NCI-H146 treated with DMSO at 0.1 percent for 48 hours (cell line): ENCODE data around the gene ABCC6.
"Not testable (repeated sequence)": the region's sequence is repeated elsewhere in the genome, so short reads cannot be mapped to it uniquely, and the experiment has no call there.

ENCODE experiments used
- DNase-seq: peaks from one replicate; lab custom pipeline; 2025; ENCODE audit not compliant: unreplicated experiment; lab: John Stamatoyannopoulos, UW

Gene ABCC6

DNA sequence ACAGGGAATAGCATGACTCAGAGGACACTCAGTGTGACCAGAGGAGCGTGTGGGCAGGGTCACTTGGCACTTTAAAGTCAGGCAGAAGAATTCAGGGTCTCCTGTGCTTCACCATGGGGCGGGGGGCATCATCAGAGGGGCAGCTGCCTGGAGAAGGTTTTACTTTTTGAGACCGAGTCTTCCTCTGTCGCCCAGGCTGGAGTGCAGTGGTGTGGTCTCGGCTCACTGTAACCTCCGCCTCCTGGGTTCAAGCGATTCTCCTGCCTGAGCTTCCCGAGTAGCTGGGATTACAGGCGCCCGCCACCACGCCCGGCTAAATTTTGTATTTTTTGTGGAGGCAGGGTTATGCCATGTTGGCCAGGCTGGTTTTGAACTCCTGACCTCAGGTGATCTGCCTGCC is 32.3 kb downstream of the ABCC6 start:
- not testable (repeated sequence) for DNase-seq

- DNase-seq = no peak
Observed at GRCh38 chr16:16190546-16190945, 32.7 kb downstream of the ABCC6 start.

DNA sequence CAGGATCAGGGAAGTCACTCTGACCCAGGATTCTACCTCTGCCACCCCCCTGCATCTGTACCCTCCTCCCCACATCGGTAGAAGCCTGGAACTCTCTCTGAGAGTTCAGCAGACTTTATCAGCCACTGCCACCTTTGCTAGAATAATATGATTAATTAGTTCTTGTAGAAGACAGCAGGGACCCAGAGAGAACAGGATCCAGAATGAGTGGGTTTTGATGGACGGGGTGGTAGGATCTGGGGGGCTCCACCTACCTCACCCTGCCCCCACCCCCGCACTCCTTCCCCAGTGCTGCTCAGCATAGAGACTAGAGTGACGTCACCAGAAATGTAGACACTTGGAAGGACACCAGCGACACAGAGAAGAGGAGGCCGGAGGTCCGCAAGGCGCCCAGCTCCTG is 33.5 kb downstream of the ABCC6 start:
- DNase-seq = no peak

- DNase-seq = no peak
Observed at GRCh38 chr16:16188827-16189226, 34.5 kb downstream of the ABCC6 start.

- DNase-seq = no peak
Observed at GRCh38 chr16:16186820-16187219, 36.5 kb downstream of the ABCC6 start.

GRCh38 chr16:16185095-16185494 is 38.2 kb downstream of the ABCC6 start:
- no peak for DNase-seq

GRCh38 chr16:16184594-16184993 is 38.7 kb downstream of the ABCC6 start:
- no peak for DNase-seq

DNA sequence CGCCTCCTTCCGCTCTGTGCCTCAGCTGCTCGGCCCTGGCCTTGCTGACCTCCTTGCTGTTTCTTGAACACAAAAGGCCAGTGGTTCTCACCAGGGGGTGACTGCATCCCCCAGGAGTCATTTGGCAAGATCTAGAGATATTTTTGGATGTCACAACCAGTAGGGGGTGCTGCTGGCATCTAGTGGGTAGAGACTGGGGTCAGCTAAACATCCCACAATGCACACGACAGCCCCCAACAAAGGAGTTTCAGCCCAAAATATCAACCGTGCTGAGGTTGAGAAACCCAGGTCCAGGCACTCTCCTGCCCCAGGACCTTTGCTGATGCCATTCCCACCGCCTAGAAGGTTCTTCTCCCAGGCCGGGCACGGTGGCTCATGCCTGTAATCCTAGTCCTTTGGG is 39.7 kb downstream of the ABCC6 start:
- no peak for DNase-seq

- no peak for DNase-seq
Observed at GRCh38 chr16:16182918-16183317, 40.4 kb downstream of the ABCC6 start.

DNA sequence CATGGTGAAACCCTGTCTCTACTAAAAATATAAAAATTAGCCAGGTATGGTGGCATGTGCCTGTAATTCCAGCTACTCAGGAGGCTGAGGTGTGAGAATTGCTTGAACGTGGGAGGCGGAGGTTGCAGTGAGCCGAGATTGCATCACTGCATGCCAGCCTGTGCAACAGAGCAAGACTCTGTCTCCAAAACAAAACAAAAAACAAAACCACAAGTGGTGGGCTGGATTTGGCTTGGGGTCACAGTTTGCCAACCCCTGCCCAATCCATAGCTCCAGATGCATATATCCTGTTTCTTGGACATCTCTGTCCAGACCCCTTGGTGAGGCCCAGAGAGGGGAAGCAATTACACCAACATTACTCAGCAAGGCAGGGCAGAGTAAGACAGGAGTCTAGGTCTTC is 41.5 kb downstream of the ABCC6 start:
- DNase-seq = not testable (repeated sequence)

- DNase-seq = no peak
Observed at GRCh38 chr16:16178455-16179162, 44.7 kb downstream of the ABCC6 start.

DNA sequence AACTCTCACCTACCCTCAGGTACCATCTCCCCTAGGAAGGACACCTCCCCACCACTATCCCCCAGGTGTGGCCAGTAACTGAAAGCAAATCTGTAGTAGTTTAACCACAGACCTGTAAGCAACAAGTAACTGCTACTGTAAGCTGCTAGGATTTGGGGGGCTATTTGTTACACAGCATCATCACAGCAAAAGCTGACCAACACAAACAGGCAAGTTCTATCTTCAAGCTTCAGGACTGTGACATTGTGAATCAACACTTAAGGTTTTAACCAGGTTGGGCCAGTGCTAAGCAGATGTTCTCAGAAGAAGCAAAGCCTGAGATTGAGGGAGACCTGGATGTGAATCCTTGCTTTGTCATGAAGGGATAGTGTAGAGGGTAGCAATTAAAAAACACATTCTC is 47.0 kb downstream of the ABCC6 start:
- DNase-seq = no peak

DNA sequence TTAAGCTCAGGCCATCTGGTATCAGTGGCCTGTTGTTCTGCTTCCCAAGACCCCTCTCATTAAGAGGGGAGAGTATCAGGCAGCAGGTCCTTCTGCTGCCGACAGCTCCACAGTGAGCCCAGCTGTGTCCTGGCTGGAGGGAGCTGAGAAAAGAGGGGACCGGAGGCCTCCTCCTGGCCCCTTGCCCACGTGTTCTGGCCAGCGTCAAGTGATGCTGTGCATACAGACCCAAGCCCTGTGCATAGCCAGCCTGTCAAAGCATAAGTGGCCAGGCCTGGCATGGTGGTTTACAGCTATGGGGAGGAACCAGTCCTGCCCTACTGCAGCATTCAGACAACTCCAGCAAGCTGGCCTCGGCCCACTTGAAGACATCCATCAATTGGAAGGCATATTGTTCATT is 48.0 kb downstream of the ABCC6 start:
- no peak for DNase-seq

DNA sequence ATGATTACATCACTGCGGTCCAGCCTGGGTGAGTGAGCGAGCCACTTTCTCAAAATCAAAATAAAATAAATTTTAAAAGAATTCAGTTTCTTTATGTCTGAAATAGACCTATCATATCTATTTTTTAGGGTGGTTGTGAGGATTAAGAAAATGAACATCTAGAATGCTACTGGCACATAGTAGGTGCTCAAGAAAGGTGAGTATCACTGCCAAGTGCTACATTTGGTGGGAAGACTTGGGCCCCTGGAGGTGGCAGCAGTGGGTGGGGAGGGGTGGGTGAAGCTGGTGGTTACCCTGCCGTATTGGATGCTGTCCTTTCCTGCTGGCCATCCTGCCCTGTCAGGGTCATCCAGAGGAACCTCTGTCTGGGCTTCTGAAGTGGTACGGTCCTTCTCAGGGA is 50.3 kb downstream of the ABCC6 start:
- DNase-seq = no peak

DNA sequence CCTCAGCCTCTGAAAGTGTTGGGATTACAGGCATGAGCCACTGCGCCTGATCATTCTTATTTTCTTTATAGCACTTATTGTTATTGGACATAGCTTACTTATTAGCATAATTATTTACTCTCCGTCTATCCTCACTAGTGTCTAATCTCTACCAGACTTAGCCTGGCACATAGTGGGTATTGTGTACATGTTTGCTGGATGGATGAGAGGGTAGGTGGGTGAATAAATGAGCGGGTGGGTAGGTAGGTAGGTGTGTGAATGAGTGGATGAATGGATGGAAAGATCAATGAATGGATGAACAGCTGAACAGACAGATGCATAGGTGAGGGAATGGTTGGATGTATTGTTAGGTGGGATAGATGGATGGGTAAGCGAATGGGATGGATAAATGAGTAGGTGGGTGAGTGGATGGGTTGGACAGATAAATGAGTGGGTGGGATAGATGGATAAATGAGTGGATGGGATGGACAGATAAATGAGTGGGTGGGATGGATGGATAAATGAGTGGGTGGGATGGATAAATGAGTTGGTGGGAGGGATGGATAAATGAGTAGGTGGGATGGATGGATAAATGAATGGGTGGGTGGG is 51.9 kb downstream of the ABCC6 start:
- DNase-seq = no peak

DNA sequence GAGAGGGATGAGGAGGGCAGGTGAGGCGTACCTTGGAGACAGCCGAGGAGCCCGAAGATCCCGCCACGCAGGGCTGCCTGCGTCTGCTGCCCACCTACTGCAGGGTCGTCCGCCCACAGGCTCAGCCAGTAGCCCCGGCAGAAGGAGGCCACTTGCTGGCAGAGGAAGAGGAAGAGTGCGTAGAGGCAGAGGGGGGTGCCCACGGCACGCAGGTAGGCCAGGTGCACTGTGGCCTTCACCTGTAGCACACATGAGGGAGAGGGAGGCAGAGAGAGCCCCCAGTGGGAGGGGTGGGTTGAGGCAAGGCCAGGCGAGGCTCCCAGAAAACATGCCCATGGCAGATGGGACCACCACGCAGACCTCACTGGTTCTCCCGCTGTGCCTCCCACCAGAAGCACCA is 53.7 kb downstream of the ABCC6 start:
- no peak for DNase-seq

- no peak for DNase-seq
Observed at GRCh38 chr16:16168431-16168830, 54.9 kb downstream of the ABCC6 start.

GRCh38 chr16:16167927-16168326 is 55.4 kb downstream of the ABCC6 start:
- no peak for DNase-seq

GRCh38 chr16:16166949-16167348 is 56.3 kb downstream of the ABCC6 start:
- DNase-seq = no peak

DNA sequence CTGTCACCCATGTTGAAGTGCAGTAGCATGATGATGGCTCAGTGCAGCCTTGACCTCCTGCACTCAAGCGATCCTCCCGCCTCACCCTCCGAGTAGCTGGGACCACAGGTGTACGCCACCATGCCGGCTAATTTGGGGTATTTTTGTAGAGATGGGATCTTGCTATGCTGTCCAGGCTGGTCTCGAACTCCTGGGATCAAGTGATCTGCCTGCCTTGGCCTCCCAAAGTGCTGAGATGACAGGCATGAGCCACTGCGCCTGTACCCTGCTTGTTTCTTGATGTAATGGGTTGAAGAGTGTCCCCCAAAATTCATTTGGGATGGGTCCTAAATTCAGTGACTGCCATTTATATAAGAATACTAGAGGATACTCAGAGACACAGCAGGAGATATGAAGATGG is 57.2 kb downstream of the ABCC6 start:
- no peak for DNase-seq

- DNase-seq = no peak
Observed at GRCh38 chr16:16164243-16164642, 59.1 kb downstream of the ABCC6 start.

GRCh38 chr16:16163571-16163970 is 59.7 kb downstream of the ABCC6 start:
- no peak for DNase-seq

- no peak for DNase-seq
Observed at GRCh38 chr16:16163109-16163508, 60.2 kb downstream of the ABCC6 start.
